Coronary artery (tissue), 2 donors: ENCODE results near the gene PAMR1.

ENCODE experiments used
- DNase-seq: peaks from one replicate; pipeline ENCODE4 v3.0.0-alpha.2; 2017; ENCODE audit warnings: low spot score
- H3K27ac ChIP-seq, 2 donors: fragments of 200-600 bp; sonication (generic); one replicate each; pipeline ENCODE4 v1.5.1; 2016 to 2019
- H3K4me3 ChIP-seq: fragments of 200-600 bp; sonication (generic); 2 replicates; pipeline ENCODE4 v1.5.1; 2016; ENCODE audit warnings: mild to moderate bottlenecking, moderate library complexity
- CTCF ChIP-seq: fragments of 200-600 bp; sonication (generic); IDR thresholded peaks from one replicate; pipeline ENCODE4 v1.5.1; 2019; ENCODE audit warnings: antibody characterized with exemption

Gene PAMR1

GRCh38 chr11:35525501-35526175 is at the start of gene PAMR1:
PAMR1 (minus strand) TSS chr11:35525616; CDS start chr11:35525585, 31 bp downstream.
- DNase-seq: no peak
- TF ChIP-seq CTCF: no peak
- Histone ChIP-seq H3K4me3 (peak within 1 kb of the TSS; percentile 64), H3K27ac (peak within 1 kb of the TSS in 1 of 2 donors; percentile 47)

DNA sequence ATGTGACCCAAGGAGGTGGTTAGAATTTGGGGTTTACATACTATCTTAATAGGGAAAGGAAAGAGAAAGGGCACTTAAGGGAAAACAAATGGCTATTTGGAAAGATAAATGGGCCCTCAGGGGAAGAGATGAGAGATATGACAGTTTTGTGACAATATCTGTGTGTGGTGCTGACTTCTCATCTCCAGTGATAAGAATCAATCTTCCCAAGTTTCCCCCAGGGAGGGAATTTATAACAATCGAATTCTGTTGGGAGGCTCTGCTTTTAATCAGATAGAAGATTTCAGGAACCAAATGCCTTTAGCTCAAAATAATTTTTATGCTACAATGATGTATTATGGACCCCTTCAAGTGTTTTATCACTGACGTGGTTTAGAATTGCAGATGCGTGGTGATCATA is 46.3 kb upstream of the PAMR1 start:
- TF ChIP-seq CTCF: no peak
- DNase-seq: no peak
- no peak overlapping the region for H3K27ac ChIP-seq
- H3K4me3 ChIP-seq: no peak overlapping the region

DNA sequence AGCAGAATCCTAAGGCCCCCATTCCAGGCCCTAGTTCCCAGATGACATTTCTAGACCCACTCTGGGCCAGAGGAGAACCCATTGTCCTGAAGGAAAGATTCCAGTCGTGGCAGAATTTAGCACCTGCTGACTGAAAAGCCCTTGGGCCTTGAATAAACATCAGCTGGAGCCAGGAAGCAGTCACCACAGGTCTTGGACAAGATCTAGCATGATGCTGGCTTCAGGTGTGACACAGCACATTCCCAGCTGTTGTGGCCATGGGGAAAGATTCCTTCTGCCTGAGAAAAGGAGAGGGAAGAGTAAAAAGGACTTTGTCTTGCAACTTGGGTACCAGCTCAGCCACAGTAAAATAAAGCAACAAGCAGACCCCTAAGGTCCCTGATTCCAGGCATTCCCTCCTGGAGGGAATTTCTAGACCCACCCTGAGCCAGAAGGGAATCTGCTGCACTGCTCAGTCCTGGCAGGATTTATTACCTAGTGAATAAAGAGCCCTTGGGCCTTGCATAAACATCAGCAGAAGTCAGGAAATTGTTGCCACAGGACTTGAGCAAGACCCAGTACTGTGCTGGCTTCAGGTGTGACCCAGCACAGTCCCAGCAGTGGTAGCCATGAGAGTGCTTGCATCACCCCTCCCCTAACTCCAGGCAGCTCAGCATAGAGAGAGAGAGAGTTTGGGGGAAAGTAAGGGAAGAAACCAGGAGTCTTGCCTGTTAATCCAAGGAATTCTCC is 42.5 kb upstream of the PAMR1 start:
- Histone ChIP-seq H3K4me3 (no peak overlapping the region), H3K27ac (no peak overlapping the region)
- no peak for TF ChIP-seq CTCF

GRCh38 chr11:35566885-35567284 is 41.5 kb upstream of the PAMR1 start:
- Histone ChIP-seq H3K27ac (no peak overlapping the region), H3K4me3 (no peak overlapping the region)
- no peak for DNase-seq
- no peak for TF ChIP-seq CTCF

More for the DNA sequence above, 42.5 kb upstream of the PAMR1 start:
- no peak for DNase-seq

GRCh38 chr11:35566181-35566580 is 40.8 kb upstream of the PAMR1 start:
- Histone ChIP-seq H3K27ac (no peak overlapping the region), H3K4me3 (no peak overlapping the region)
- no peak for TF ChIP-seq CTCF
- DNase-seq: no peak

DNA sequence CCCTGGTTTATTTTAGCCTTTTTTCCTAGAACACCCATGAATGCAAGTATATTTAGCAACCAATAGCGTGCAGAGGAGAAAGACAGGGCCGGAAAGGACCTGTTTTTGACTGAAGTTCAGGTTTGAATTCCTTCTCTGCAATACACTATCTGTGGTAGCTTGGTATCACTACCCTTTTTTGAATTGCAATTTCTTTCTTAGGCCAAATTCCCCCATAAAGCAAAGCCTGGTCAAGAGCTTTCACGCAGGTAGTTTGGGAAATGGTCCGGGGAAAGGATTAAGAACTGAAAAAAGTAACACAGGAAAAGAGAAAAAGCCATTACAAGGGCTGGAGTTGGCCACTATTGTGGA is 38.8 kb upstream of the PAMR1 start:
- DNase-seq: no peak
- TF ChIP-seq CTCF: no peak
- H3K27ac ChIP-seq: no peak overlapping the region
- no peak overlapping the region for H3K4me3 ChIP-seq
